ENCODE results near the gene SCNN1B.

Gene SCNN1B

DNA sequence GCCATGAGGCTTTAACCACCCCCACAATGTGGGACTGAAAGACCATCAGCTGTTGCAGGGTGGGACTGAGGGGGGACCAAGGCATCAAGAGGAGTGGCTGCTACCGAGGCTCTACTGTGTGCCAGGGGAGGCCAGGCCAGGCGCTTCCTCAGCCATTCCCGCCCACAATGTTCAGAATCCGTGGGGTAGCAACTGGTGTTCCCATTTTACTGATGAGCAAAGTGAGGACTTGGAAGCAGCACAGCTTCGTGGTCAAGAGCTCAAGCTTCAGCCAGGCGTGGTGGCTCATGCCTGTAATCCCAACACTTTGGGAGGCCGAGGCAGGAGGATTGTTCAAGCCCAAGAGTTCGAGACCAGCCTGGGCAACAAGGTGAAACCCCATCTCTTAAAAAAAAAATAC lies 65.9 kb downstream of the SCNN1B start:
- TF ChIP-seq ZFX (IDR thresholded peaks at IDR 0.05), result no peak
- TF ChIP-seq, protein P1, sequence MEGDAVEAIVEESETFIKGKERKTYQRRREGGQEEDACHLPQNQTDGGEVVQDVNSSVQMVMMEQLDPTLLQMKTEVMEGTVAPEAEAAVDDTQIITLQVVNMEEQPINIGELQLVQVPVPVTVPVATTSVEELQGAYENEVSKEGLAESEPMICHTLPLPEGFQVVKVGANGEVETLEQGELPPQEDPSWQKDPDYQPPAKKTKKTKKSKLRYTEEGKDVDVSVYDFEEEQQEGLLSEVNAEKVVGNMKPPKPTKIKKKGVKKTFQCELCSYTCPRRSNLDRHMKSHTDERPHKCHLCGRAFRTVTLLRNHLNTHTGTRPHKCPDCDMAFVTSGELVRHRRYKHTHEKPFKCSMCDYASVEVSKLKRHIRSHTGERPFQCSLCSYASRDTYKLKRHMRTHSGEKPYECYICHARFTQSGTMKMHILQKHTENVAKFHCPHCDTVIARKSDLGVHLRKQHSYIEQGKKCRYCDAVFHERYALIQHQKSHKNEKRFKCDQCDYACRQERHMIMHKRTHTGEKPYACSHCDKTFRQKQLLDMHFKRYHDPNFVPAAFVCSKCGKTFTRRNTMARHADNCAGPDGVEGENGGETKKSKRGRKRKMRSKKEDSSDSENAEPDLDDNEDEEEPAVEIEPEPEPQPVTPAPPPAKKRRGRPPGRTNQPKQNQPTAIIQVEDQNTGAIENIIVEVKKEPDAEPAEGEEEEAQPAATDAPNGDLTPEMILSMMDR (conservative IDR thresholded peaks at IDR 0.05), result no peak
- no peak overlapping the region for H3K27ac ChIP-seq

DNA sequence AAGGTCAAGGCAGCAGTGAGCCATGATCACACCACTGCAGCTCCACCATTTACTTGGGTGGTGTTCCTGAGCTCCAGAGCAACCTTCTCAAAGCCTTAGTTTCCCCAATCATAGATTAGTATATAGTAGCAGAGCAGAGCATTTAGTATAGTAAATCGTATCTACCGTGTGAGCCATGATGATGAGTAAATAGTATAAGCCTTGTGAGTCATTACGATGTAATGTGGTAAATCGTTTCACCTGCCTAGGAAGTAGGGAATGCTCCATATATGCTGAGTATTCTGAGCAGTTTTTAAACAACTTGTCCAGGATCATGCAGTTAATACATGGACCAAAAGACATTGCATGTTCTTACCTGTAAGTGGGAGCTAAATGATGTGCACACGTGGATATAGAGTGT lies 66.4 kb downstream of the SCNN1B start:
- H3K27ac ChIP-seq, result no peak overlapping the region
- TF ChIP-seq, protein P1 (conservative IDR thresholded peaks at IDR 0.05), result no peak
- TF ChIP-seq ZFX (IDR thresholded peaks at IDR 0.05), result no peak

DNA sequence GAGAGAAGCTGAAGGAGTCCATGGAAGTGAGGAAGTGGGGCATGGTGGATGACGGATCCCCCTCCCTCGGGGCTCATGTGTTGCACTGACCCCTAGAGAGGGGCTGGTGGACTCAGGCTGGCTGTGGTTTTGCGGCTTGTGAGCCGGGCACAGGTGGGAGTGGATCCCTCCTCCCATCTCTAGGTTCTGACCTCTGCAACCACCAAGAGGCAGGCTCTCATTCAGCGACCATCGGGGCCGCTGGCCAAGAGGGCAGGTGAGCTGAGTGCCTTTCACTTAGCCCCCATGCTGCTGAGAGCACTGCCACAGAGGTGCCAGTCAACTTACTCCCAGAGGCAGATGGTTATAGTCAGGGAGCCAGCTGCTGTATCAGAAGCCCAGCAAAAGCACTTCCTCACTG lies 67.3 kb downstream of the SCNN1B start:
- H3K27ac ChIP-seq, result no peak overlapping the region
- no peak for TF ChIP-seq ZFX (IDR thresholded peaks at IDR 0.05)
- TF ChIP-seq, protein P1 (conservative IDR thresholded peaks at IDR 0.05), result no peak

DNA sequence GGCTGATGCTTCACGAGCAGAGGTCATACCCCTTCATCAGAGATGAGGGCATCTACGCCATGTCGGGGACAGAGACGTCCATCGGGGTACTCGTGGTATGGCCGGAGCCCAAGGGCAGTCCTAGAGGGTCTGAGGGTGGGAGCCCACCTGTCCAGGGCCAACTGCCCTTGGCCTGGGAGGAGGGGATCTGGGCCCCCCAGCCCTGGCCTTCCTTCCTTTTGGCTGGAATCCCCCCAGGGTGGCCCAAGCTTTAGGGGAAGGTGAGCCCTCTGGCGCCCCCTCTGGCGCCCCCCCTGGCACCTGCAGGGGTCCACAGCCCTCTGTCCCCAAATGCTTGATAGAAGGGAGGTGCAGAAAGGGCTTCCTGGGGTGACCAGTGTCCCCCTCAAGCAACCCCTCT lies 69.3 kb downstream of the SCNN1B start:
- no peak overlapping the region for H3K27ac ChIP-seq
- TF ChIP-seq ZFX (IDR thresholded peaks at IDR 0.05), result no peak
- TF ChIP-seq, protein P1 (conservative IDR thresholded peaks at IDR 0.05), result no peak

DNA sequence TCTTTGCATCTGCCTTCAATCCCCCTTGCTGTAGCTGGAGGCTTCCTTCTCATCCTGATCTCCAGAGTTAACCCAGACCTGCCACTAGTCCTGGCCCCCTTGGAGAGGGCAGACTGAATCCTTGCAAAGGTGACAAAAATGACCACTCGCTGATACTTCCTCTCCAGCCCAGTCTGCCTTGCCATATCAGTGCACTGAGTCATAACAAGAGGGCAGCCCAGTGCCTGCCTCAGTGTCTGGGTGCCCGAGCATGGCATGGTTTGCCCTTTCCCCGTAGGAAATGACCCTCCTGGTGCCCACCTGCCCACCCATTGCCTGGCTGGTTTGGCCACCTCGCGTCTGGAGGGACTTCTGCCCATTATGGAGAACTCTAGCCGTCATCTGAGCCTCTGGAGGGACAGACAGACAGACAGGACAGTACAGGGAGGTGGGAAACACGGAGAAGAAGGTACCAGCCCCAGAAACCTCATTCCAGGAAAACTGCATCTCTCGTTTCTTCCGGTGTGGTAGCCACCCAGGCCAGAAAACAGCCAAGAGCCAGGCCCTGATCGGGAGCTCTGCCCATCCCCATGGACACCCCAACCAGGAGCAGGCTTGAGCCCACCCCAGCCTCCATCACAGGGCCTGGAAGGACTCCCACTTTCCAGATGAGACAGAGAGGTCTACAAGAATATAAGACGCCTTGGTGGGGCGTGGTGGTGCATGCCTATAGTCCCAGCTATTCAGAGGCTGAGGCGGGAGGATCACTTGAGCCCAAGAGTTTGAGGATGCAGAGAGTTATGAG lies 71.5 kb downstream of the SCNN1B start:
- no peak overlapping the region for H3K27ac ChIP-seq
- TF ChIP-seq ZFX (IDR thresholded peaks at IDR 0.05), result no peak
- TF ChIP-seq, protein P1 (conservative IDR thresholded peaks at IDR 0.05), result no peak

DNA sequence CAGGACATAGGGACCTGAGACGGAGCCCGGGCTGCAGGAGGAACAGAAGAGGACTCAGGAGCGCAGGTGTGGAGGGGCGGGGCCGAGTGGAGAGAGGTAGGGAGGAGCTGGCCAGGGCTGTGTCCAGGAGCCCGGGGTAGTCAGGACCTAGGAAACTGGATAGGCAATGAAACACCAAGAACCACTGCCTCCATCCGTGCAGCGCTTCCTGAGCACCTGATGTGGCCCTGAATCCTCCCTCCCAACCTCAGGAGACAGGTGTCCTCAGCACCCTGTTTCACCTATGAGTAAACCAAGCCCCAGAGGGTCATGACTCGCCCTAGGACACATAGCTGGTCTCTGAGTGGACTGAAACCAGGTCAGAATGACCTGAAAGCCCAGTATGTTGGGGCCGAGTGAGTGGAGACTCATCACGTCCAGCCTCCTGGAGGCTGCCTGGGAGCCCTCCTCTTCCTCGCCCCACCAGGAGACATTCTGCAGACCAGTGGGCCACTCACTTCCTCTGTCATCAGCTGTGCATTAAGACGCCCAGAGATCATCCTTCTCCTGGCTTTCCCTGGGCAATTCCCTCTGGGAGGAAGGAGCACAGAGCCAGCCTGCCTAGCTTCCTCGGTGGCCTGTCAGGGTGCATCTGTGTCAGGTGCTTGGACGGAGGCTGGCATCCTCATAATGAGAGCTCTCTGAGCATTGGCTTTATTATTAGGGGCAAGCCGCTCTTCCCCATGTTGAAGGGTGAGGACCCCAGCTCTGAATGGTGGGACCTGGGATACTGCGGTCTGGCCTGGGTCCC lies 72.8 kb downstream of the SCNN1B start:
- TF ChIP-seq, protein P1 (conservative IDR thresholded peaks at IDR 0.05), result no peak
- TF ChIP-seq ZFX (IDR thresholded peaks at IDR 0.05), result no peak
- no peak overlapping the region for H3K27ac ChIP-seq

DNA sequence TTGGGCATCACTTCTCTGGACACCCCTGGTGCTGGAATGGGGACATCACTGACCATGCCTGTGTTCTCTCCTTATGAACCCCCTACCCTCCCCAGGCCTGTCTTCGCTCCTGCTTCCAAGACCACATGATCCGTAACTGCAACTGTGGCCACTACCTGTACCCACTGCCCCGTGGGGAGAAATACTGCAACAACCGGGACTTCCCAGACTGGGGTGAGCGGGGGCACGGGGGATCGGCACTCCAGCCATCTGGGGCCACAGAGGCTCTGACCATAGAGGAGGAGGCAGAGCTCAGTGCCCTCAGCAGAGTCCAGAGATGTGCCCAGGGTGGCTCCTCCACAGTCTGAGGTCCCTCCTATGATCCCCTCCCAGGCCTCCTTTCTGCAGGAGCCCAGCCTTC lies 73.5 kb downstream of the SCNN1B start:
- no peak overlapping the region for H3K27ac ChIP-seq
- no peak for TF ChIP-seq ZFX (IDR thresholded peaks at IDR 0.05)
- TF ChIP-seq, protein P1 (conservative IDR thresholded peaks at IDR 0.05), result no peak

Data from C4-2B (cell line).